RWPE2 (cell line): ENCODE results near the gene WDR37.
A peak's percentile ranks its signal among the peaks of the same experiment; 100 is the strongest.

Source experiments
- ATAC-seq: fragments of 200-7000 bp; cut with Tn5 transposase; 3 replicates; pipeline ENCODE4 v1.9.1; 2021; ENCODE audit warnings: low read depth
- DNase-seq: peaks from one replicate; pipeline ENCODE4 v3.0.0-alpha.2; 2020; ENCODE audit warnings: low spot score
- H3K27ac ChIP-seq: fragments of 450-650 bp; 2 replicates; pipeline ENCODE4 v1.5.1; 2017; ENCODE audit warnings: mild to moderate bottlenecking; ENCODE audit not compliant: poor library complexity, severe bottlenecking
- H3K27me3 ChIP-seq: fragments of 250-450 bp; sonication (Bioruptor Pico); 2 replicates; pipeline ENCODE4 v1.5.1; 2021; ENCODE audit warnings: mild to moderate bottlenecking, moderate library complexity; ENCODE audit not compliant: insufficient read depth, poor library complexity, severe bottlenecking
- H3K36me3 ChIP-seq: fragments of 250-450 bp; sonication (Bioruptor Pico); 2 replicates; pipeline ENCODE4 v1.5.1; 2020; ENCODE audit warnings: low read depth, mild to moderate bottlenecking, moderate library complexity
- H3K4me1 ChIP-seq: fragments of 250-450 bp; sonication (Bioruptor Pico); 2 replicates; pipeline ENCODE4 v1.5.1; 2021; ENCODE audit warnings: mild to moderate bottlenecking, moderate library complexity; ENCODE audit not compliant: insufficient read depth, poor library complexity, severe bottlenecking
- H3K4me3 ChIP-seq: fragments of 250-450 bp; sonication (Bioruptor Pico); 2 replicates; pipeline ENCODE4 v1.5.1; 2021; ENCODE audit warnings: mild to moderate bottlenecking, moderate library complexity; ENCODE audit not compliant: severe bottlenecking
- H3K9me3 ChIP-seq: fragments of 250-450 bp; sonication (Bioruptor Pico); 2 replicates; pipeline ENCODE4 v1.5.1; 2021; ENCODE audit warnings: mild to moderate bottlenecking, moderate library complexity; ENCODE audit not compliant: severe bottlenecking
- CTCF ChIP-seq: fragments of 450-650 bp; IDR thresholded peaks from one replicate; pipeline ENCODE4 v1.5.1; 2017; ENCODE audit warnings: mild to moderate bottlenecking, moderate library complexity; ENCODE audit not compliant: poor library complexity, severe bottlenecking

Gene WDR37

GRCh38 chr10:1107679-1108078 is 51.5 kb downstream of the WDR37 start:
- no peak for TF ChIP-seq CTCF
- H3K9me3 ChIP-seq, result no peaks in the 10 kb centered on the region
- H3K27ac ChIP-seq, result no peak overlapping the region
- no peaks in the 10 kb centered on the region for H3K27me3 ChIP-seq
- H3K4me1 ChIP-seq, result peaks cover 9% of the 10 kb centered on the region
- H3K4me3 ChIP-seq, result no peak overlapping the region
- peaks cover 48% of the 10 kb centered on the region for H3K36me3 ChIP-seq
- ATAC-seq (no peak), DNase-seq (no peak)

- peak; percentile 90 for TF ChIP-seq CTCF
- Histone ChIP-seq H3K4me1 (peaks cover 9% of the 10 kb centered on the region), H3K36me3 (peaks cover 36% of the 10 kb centered on the region), H3K27me3 (no peaks in the 10 kb centered on the region), H3K27ac (peak overlapping the region; percentile 86), H3K9me3 (no peaks in the 10 kb centered on the region), H3K4me3 (no peak overlapping the region)
- ATAC-seq, result peak; percentile 86
- peak; percentile 82 for DNase-seq
These were observed 53.8 kb downstream of the WDR37 start for GRCh38 chr10:1109795-1110673.

GRCh38 chr10:1110674-1111119 is 54.5 kb downstream of the WDR37 start:
- no peak overlapping the region for H3K4me3 ChIP-seq
- peak overlapping the region; percentile 86 for H3K27ac ChIP-seq
- H3K27me3 ChIP-seq, result no peaks in the 10 kb centered on the region
- no peak for ATAC-seq
- H3K4me1 ChIP-seq, result peaks cover 9% of the 10 kb centered on the region
- H3K9me3 ChIP-seq, result no peaks in the 10 kb centered on the region
- peaks cover 36% of the 10 kb centered on the region for H3K36me3 ChIP-seq
- no peak for TF ChIP-seq CTCF
- DNase-seq, result no peak

GRCh38 chr10:1114315-1114714 is 58.1 kb downstream of the WDR37 start:
- DNase-seq, result no peak
- Histone ChIP-seq H3K36me3 (peaks cover 23% of the 10 kb centered on the region; the same call in 1 of the 2 replicates), H3K9me3 (no peaks in the 10 kb centered on the region), H3K4me1 (peaks cover 9% of the 10 kb centered on the region), H3K27me3 (no peaks in the 10 kb centered on the region), H3K4me3 (no peak overlapping the region), H3K27ac (no peak overlapping the region)
- no peak for TF ChIP-seq CTCF
- no peak for ATAC-seq
